GM12878 (cell line): ENCODE measurements around the gene HAGHL. TPM values are rescaled to one million over a fixed set of nuclear protein-coding genes. Genes with fewer than 3 reads are reported as not detected.

ENCODE experiments used
- ATAC-seq: fragments of 200-7000 bp; cut with Tn5 transposase; 3 replicates; pipeline ENCODE4 v1.9.1; 2020; ENCODE audit warnings: mild to moderate bottlenecking, moderate library complexity
- BruUV-seq: library from RNA; stranded (reverse); fragments of 400-500 nt; replicated peaks from 2 replicates; lab custom pipeline; 2021; lab: Mats Ljungman, UMichigan
- CTCF ChIA-PET: fragments of 300-600 bp; sonication (Branson Sonifier 250); formaldehyde crosslinking; extraction: SDS; loops from one replicate; lab custom pipeline; 2021; ENCODE audit warnings: inconsistent platforms; lab: Yijun Ruan, JAX
- POLR2A ChIA-PET: fragments of 350-600 bp; formaldehyde crosslinking; extraction: SDS; loops from one replicate; lab custom pipeline; 2021; ENCODE audit warnings: inconsistent platforms; lab: Charles Lee
- RAD21 ChIA-PET: fragments of 300-600 bp; sonication (Branson Sonifier 250); formaldehyde crosslinking; loops from one replicate; lab custom pipeline; 2023; ENCODE audit warnings: antibody characterized with exemption; ENCODE audit not compliant: unreplicated experiment; lab: Charles Lee
- SMC1A ChIA-PET: fragments of 300-600 bp; sonication (Branson Sonifier 250); formaldehyde crosslinking; loops from one replicate; lab custom pipeline; 2023; ENCODE audit not compliant: unreplicated experiment, uncharacterized antibody; lab: Charles Lee
- DNase-seq: peaks from one replicate; pipeline ENCODE4 v3.0.0-alpha.2; 2011; ENCODE audit warnings: low read depth, low spot score
- FAIRE-seq: peaks from 3 replicates; lab custom pipeline; 2011; peaks lifted over from hg19 to GRCh38; lab: Jason Lieb, UNC
- H2AFZ ChIP-seq: 2 replicates; pipeline ENCODE4 v1.6.0; 2011; ENCODE audit warnings: low read depth, low read length, control low read depth; ENCODE audit not compliant: control insufficient read depth
- H3K27ac ChIP-seq: 2 replicates; pipeline ENCODE4 v1.5.1; 2011; ENCODE audit warnings: control low read depth; ENCODE audit not compliant: control insufficient read depth, insufficient read depth
- H3K27me3 ChIP-seq, 2 experiments: replicated peaks in 1 of 2; 2 replicates each; pipeline versions ENCODE4 v1.6.0 to v1.6.1; 2011; ENCODE audit warnings: low read length in 1 of 2; ENCODE audit not compliant: control insufficient read depth in 2 of 2, insufficient read depth in 2 of 2
- H3K36me3 ChIP-seq, 2 experiments: 2 replicates each; pipeline ENCODE4 v1.5.1; 2011; ENCODE audit warnings: low read length in 1 of 2; ENCODE audit not compliant: control insufficient read depth in 2 of 2, insufficient read depth in 2 of 2
- H3K4me1 ChIP-seq: 2 replicates; pipeline ENCODE4 v1.6.1; 2011; ENCODE audit warnings: mild to moderate bottlenecking, low read length, moderate library complexity, mixed read lengths; ENCODE audit not compliant: control insufficient read depth, insufficient read depth
- H3K4me2 ChIP-seq: 2 replicates; pipeline ENCODE4 v1.6.0; 2011; ENCODE audit warnings: control low read depth; ENCODE audit not compliant: control insufficient read depth, insufficient read depth
- H3K4me3 ChIP-seq: fragments of 200-600 bp; sonication (generic); 2 replicates; pipeline ENCODE4 v1.5.1; 2016
- H3K79me2 ChIP-seq: 2 replicates; pipeline ENCODE4 v1.6.0; 2011; ENCODE audit warnings: low read length; ENCODE audit not compliant: control insufficient read depth, insufficient read depth
- H3K9ac ChIP-seq: 2 replicates; pipeline ENCODE4 v1.8.0; 2011; ENCODE audit warnings: low read length, control low read depth, mixed read lengths; ENCODE audit not compliant: control insufficient read depth, insufficient read depth
- H3K9me3 ChIP-seq: replicated peaks from 3 replicates; pipeline ENCODE4 v1.5.1; 2011; ENCODE audit warnings: mild to moderate bottlenecking, low read length; ENCODE audit not compliant: control insufficient read depth, insufficient read depth
- H4K20me1 ChIP-seq: 2 replicates; pipeline ENCODE4 v1.6.0; 2011; ENCODE audit not compliant: control insufficient read depth, insufficient read depth
- ATF7 ChIP-seq: fragments of 450-650 bp; IDR thresholded peaks from 2 replicates; pipeline ENCODE4 v1.6.1; 2016; ENCODE audit warnings: low read depth, mild to moderate bottlenecking
- CEBPZ ChIP-seq: fragments of 150-350 bp; IDR thresholded peaks from 2 replicates; pipeline ENCODE4 v1.6.1; 2016; ENCODE audit warnings: low read depth, low read length
- CHD2 ChIP-seq: IDR thresholded peaks from 2 replicates; pipeline ENCODE4 v1.6.1; 2011; ENCODE audit warnings: low read depth, low read length, improper control_type of control experiment, borderline replicate concordance
- EP300 ChIP-seq, 2 experiments: fragments of 150-350 bp in 1 of 2; IDR thresholded peaks; 2 replicates each; pipeline ENCODE4 v1.6.1; 2011 to 2012; ENCODE audit warnings: low read depth in 2 of 2, low read length in 2 of 2, borderline replicate concordance in 1 of 2, improper control_type of control experiment in 1 of 2, inconsistent platforms in 1 of 2; ENCODE audit not compliant: control insufficient read depth in 1 of 2
- HDGF ChIP-seq: fragments of 450-650 bp; IDR thresholded peaks from 2 replicates; pipeline ENCODE4 v1.6.1; 2016; ENCODE audit warnings: antibody characterized with exemption
- IRF4 ChIP-seq: IDR thresholded peaks from 2 replicates; pipeline ENCODE4 v1.6.1; 2011; ENCODE audit warnings: low read depth, low read length
- MTA3 ChIP-seq: IDR thresholded peaks from 2 replicates; pipeline ENCODE4 v1.6.1; 2012; ENCODE audit warnings: low read length, inconsistent platforms, borderline replicate concordance
- NR2C1 ChIP-seq: fragments of 450-650 bp; IDR thresholded peaks from 2 replicates; pipeline ENCODE4 v1.6.1; 2017; ENCODE audit warnings: antibody characterized with exemption, mild to moderate bottlenecking, moderate library complexity
- NR2F1 ChIP-seq: fragments of 450-650 bp; conservative IDR thresholded peaks from 2 replicates; pipeline ENCODE4 v1.6.1; 2017; ENCODE audit warnings: mild to moderate bottlenecking
- SIN3A ChIP-seq: IDR thresholded peaks from 2 replicates; pipeline ENCODE4 v1.6.1; 2012; ENCODE audit warnings: low read depth, low read length, improper control_type of control experiment
- STAT1 ChIP-seq: fragments of 450-650 bp; conservative IDR thresholded peaks from 2 replicates; pipeline ENCODE4 v1.6.1; 2014; ENCODE audit warnings: antibody characterized with exemption, mild to moderate bottlenecking
- SUZ12 ChIP-seq: fragments of 200-600 bp; sonication (generic); IDR thresholded peaks from one replicate; pipeline ENCODE4 v1.6.1; 2018; ENCODE audit warnings: antibody characterized with exemption, mild to moderate bottlenecking; ENCODE audit not compliant: unreplicated experiment
- TARDBP ChIP-seq: IDR thresholded peaks from 2 replicates; pipeline ENCODE4 v1.6.1; 2016; ENCODE audit warnings: borderline replicate concordance
- TBL1XR1 ChIP-seq: IDR thresholded peaks from 2 replicates; pipeline ENCODE4 v1.6.1; 2012; ENCODE audit warnings: low read depth, low read length, improper control_type of control experiment
- YBX1 ChIP-seq: fragments of 450-650 bp; IDR thresholded peaks from 2 replicates; pipeline ENCODE4 v1.6.1; 2016; ENCODE audit warnings: antibody characterized with exemption
- ZNF24 ChIP-seq: fragments of 450-650 bp; IDR thresholded peaks from 2 replicates; pipeline ENCODE4 v1.6.1; 2017; ENCODE audit warnings: antibody characterized with exemption, mild to moderate bottlenecking
- WGBS: methylation state at CpG from one replicate; pipeline ENCODE4 v1.1.6; 2016; ENCODE audit warnings: low lambda C conversion rate; ENCODE audit not compliant: insufficient replicate concordance, insufficient coverage; ENCODE audit errors: missing lambda C conversion rate; 5-methylcytosine and 5-hydroxymethylcytosine counted together
- in situ Hi-C: fragments of 300-500 bp; cut with MboI; formaldehyde crosslinking; loops from 9 replicates; pipeline ENCODE4 v1.14.3; 2018; ENCODE audit warnings: mixed read lengths
- intact Hi-C: fragments of 100-400 bp; cut with micrococcal nuclease; formaldehyde crosslinking; loops from one replicate; pipeline ENCODE4 v1.14.2; 2022; ENCODE audit not compliant: unreplicated experiment
- polyA plus RNA-seq, 11 experiments: library from polyadenylated mRNA; depleted of rRNA in 4 of 11; unstranded in 6 of 11; stranded (reverse) in 5 of 11; fragments of >200 nt; fragmentation: Nextera tagmentation in 4 of 11; fragmentation: Illumina TruSeq in 1 of 11; extraction: Ambion mirVana in 4 of 11; extraction: Trizol in 1 of 11; gene quantifications; 1 replicate in 1 of 11; 2 replicates in 10 of 11; pipeline versions ENCODE4 v1.2.1 to v1.2.3, GENCODE V29; 2011 to 2016; ENCODE audit warnings: inconsistent platforms in 2 of 11, missing spikeins in 2 of 11, low read depth in 1 of 11
- total RNA-seq, 4 experiments: library from RNA; depleted of rRNA in 3 of 4; stranded (reverse); fragments of >200 nt in 3 of 4; fragmentation: Illumina TruSeq in 1 of 4; extraction: Trizol in 1 of 4; gene quantifications; 2 replicates each; pipeline versions ENCODE4 v1.2.1 to v1.2.3, GENCODE V29; 2013 to 2021
- TF ChIP-seq, protein P1 (sequence below): IDR thresholded peaks from 2 replicates; pipeline ENCODE4 v1.6.1; 2012; ENCODE audit warnings: low read depth, low read length, improper control_type of control experiment

Gene HAGHL
- total and polyA plus RNA-seq, 10 of the 15 experiments (the other 5 are each of a cell fraction or from before 2014, with no cell fraction given), result 0.23 to 44.6 (median 16.4) TPM

- Histone ChIP-seq H4K20me1 (no peaks in the 10 kb centered on the region), H2AFZ (no peak overlapping the region), H3K4me2 (no peak overlapping the region), H3K4me3 (no peak overlapping the region), H3K9ac (no peak overlapping the region), H3K79me2 (no peaks in the 10 kb centered on the region; the same call in 1 of the 2 replicates), H3K36me3 (peaks cover 2 to 7% of the 10 kb centered on the region in 2 experiments; a peak in 3 of 4 replicates), H3K4me1 (peaks cover 15% of the 10 kb centered on the region), H3K27ac (no peak overlapping the region), H3K9me3 (no peaks in the 10 kb centered on the region), H3K27me3 (no peaks in the 10 kb centered on the region)
- in situ Hi-C loops, result no loop called here
- no TSS peak for BruUV-seq
- ChIA-PET SMC1A (no interaction called here), RAD21 (no interaction called here), CTCF (interaction anchor here (0.7 to 1.4 kb wide), 4 partner anchors 10 to 882 kb away, joined by 3 to 6 read pairs (median 4); partner anchors contain the start of genes CIAO3 and IFT140), POLR2A (interaction anchor here (1.4 to 6.3 kb wide), 2 partner anchors 8 to 9 kb away, joined by 6 to 60 read pairs; partner anchors contain the start of genes ANTKMT and CIAO3)
- DNase-seq (no peak), FAIRE-seq (no peak), ATAC-seq (no peak)
- TF ChIP-seq YBX1, result no peak
- no peak for TF ChIP-seq TARDBP
- TF ChIP-seq HDGF, result no peak
- TF ChIP-seq CEBPZ, result no peak
- TF ChIP-seq ZNF24, result no peak
- TF ChIP-seq ATF7, result no peak
- no peak for TF ChIP-seq STAT1
- TF ChIP-seq SIN3A, result no peak
- no peak for TF ChIP-seq NR2C1
- TF ChIP-seq MTA3, result no peak
- TF ChIP-seq NR2F1, result no peak
- no peak for TF ChIP-seq CHD2
- no peak for TF ChIP-seq IRF4
- TF ChIP-seq EP300 (IDR thresholded peaks at IDR 0.05; ENCODE audit: borderline replicate concordance in 1 of 2, control insufficient read depth in 1 of 2, low read depth in 2 of 2, low read length in 2 of 2), result no peak
- TF ChIP-seq TBL1XR1, result no peak
- TF ChIP-seq SUZ12, result no peak
- TF ChIP-seq, protein P1, sequence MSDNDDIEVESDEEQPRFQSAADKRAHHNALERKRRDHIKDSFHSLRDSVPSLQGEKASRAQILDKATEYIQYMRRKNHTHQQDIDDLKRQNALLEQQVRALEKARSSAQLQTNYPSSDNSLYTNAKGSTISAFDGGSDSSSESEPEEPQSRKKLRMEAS, result no peak
- intact Hi-C loops, result no loop called here
- 93% methylated on average over 37 of the region's 37 CpGs for WGBS
Measured at GRCh38 chr16:729768-730665, 3.1 kb downstream of the HAGHL start.
